GM12892 (cell line): ENCODE data around the gene GRID1.

ENCODE experiments used
- POLR2A ChIP-seq: IDR thresholded peaks from 2 replicates; pipeline ENCODE4 v1.6.1; 2011; ENCODE audit warnings: low read depth, low read length, control low read depth
- POLR2AphosphoS5 ChIP-seq: IDR thresholded peaks from 2 replicates; pipeline ENCODE4 v1.6.1; 2011; ENCODE audit warnings: low read depth, low read length, control low read depth

GRCh38 chr10:86213148-86213547, 153.4 kb downstream of the GRID1 start:
- TF ChIP-seq POLR2A, result no peak
- TF ChIP-seq POLR2AphosphoS5, result no peak
